H1 (cell line): ENCODE data around the gene PRMT3. TPM values are rescaled to one million over a fixed set of nuclear protein-coding genes. Genes with fewer than 3 reads are reported as not detected.

Experiments used
- CTCF ChIA-PET: fragments of 300-600 bp; sonication (Branson Sonifier 250); formaldehyde crosslinking; loops from one replicate; lab custom pipeline; 2021; ENCODE audit not compliant: partially characterized antibody; lab: Charles Lee
- POLR2A ChIA-PET: fragments of 300-600 bp; sonication (Branson Sonifier 250); formaldehyde crosslinking; loops from one replicate; lab custom pipeline; 2021; ENCODE audit warnings: inconsistent platforms; ENCODE audit not compliant: partially characterized antibody; lab: Charles Lee
- DNase-seq, 2 experiments: peaks; one replicate each; pipeline versions ENCODE4 v3.0.0 to v3.0.0-alpha.2; 2010 to 2022; ENCODE audit warnings: low spot score in 2 of 2, low read depth in 1 of 2, mixed read lengths in 1 of 2
- FAIRE-seq: peaks from 2 replicates; lab custom pipeline; 2011; peaks lifted over from hg19 to GRCh38; lab: Jason Lieb, UNC
- H2AFZ ChIP-seq: 2 replicates; pipeline ENCODE4 v1.8.1; 2012; ENCODE audit warnings: low read length, inconsistent platforms
- H2AK5ac ChIP-seq: 2 replicates; pipeline ENCODE4 v1.6.1; 2013; ENCODE audit warnings: low read depth, low read length
- H2BK120ac ChIP-seq: replicated peaks from 2 replicates; pipeline ENCODE3; 2013; ENCODE audit warnings: low read depth, low read length, inconsistent platforms
- H2BK12ac ChIP-seq: 2 replicates; pipeline ENCODE4 v1.6.1; 2013; ENCODE audit warnings: low read depth, low read length
- H2BK15ac ChIP-seq: 2 replicates; pipeline ENCODE4 v1.6.1; 2013; ENCODE audit warnings: low read length
- H2BK20ac ChIP-seq: 2 replicates; pipeline ENCODE4 v1.6.1; 2013; ENCODE audit warnings: low read length
- H2BK5ac ChIP-seq: 2 replicates; pipeline ENCODE4 v1.6.1; 2013; ENCODE audit warnings: low read depth, low read length
- H3K14ac ChIP-seq: 2 replicates; pipeline ENCODE4 v1.6.1; 2013; ENCODE audit warnings: inconsistent platforms; ENCODE audit not compliant: insufficient read length
- H3K18ac ChIP-seq: 2 replicates; pipeline ENCODE4 v1.6.1; 2013; ENCODE audit warnings: low read length; ENCODE audit errors: extremely low read depth
- H3K23ac ChIP-seq: 2 replicates; pipeline ENCODE4 v1.6.1; 2013; ENCODE audit warnings: inconsistent platforms; ENCODE audit not compliant: insufficient read length
- H3K23me2 ChIP-seq: 2 replicates; pipeline ENCODE4 v1.6.1; 2013; ENCODE audit warnings: low read depth, low read length
- H3K27ac ChIP-seq: 2 replicates; pipeline ENCODE4 v1.6.1; 2011; ENCODE audit warnings: low read depth, low read length, inconsistent platforms
- H3K27me3 ChIP-seq, 4 experiments: replicated peaks in 1 of 4; 1 replicate in 1 of 4; 2 replicates in 3 of 4; pipeline versions ENCODE4 v1.6.1 to v1.8.1; 2011 to 2013; ENCODE audit warnings: low read length in 3 of 4, mild to moderate bottlenecking in 3 of 4, inconsistent platforms in 2 of 4, mixed read lengths in 2 of 4, moderate library complexity in 1 of 4; ENCODE audit not compliant: control insufficient read depth in 3 of 4, insufficient read depth in 3 of 4; ENCODE audit errors: extremely low read depth in 1 of 4
- H3K36me3 ChIP-seq, 4 experiments: 2 replicates each; pipeline versions ENCODE4 v1.6.1 to v1.8.1; 2011 to 2013; ENCODE audit warnings: mild to moderate bottlenecking in 4 of 4, low read length in 3 of 4, moderate library complexity in 2 of 4, control low read depth in 1 of 4, inconsistent platforms in 1 of 4; ENCODE audit not compliant: insufficient read depth in 4 of 4, control insufficient read depth in 2 of 4
- H3K4ac ChIP-seq: replicated peaks from 2 replicates; pipeline ENCODE3; 2013; ENCODE audit warnings: low read length, low read depth, mixed read lengths, inconsistent platforms; ENCODE audit not compliant: insufficient read length
- H3K4me1 ChIP-seq, 4 experiments: replicated peaks in 1 of 4; 1 replicate in 1 of 4; 2 replicates in 3 of 4; pipeline versions ENCODE4 v1.6.1 to v1.8.1; 2011 to 2013; ENCODE audit warnings: low read length in 3 of 4, inconsistent platforms in 2 of 4, mixed read lengths in 1 of 4; ENCODE audit not compliant: insufficient read depth in 4 of 4, control insufficient read depth in 3 of 4
- H3K4me2 ChIP-seq, 2 experiments: 2 replicates each; pipeline versions ENCODE4 v1.6.1 to v1.8.1; 2011 to 2013; ENCODE audit warnings: low read depth in 2 of 2, low read length in 2 of 2, control low read depth in 1 of 2, inconsistent platforms in 1 of 2, mild to moderate bottlenecking in 1 of 2; ENCODE audit not compliant: insufficient read depth in 1 of 2
- H3K4me3 ChIP-seq, 4 experiments: fragments of 200-600, 300-600 bp in 1 of 4; sonication (generic), shearing (Covaris generic), sonication (Bioruptor Twin) in 1 of 4; 2 replicates each; pipeline versions ENCODE4 v1.5.1 to v1.8.1; 2011 to 2016; ENCODE audit warnings: low read length in 4 of 4, low read depth in 3 of 4, control low read depth in 2 of 4, inconsistent platforms in 2 of 4, mild to moderate bottlenecking in 2 of 4, mixed read lengths in 1 of 4, moderate library complexity in 1 of 4; ENCODE audit not compliant: insufficient read depth in 2 of 4; ENCODE audit errors: extremely low read depth in 1 of 4
- H3K56ac ChIP-seq: replicated peaks from 2 replicates; pipeline ENCODE3; 2013; ENCODE audit warnings: low read depth, mild to moderate bottlenecking, mixed read lengths, low read length, inconsistent platforms; ENCODE audit not compliant: insufficient read length
- H3K79me1 ChIP-seq: 2 replicates; pipeline ENCODE4 v1.6.1; 2013; ENCODE audit warnings: low read depth, low read length, control low read depth
- H3K79me2 ChIP-seq, 2 experiments: 2 replicates each; pipeline versions ENCODE4 v1.6.1 to v1.8.1; 2012 to 2013; ENCODE audit warnings: low read length in 2 of 2, mild to moderate bottlenecking in 2 of 2, inconsistent platforms in 1 of 2; ENCODE audit not compliant: insufficient read depth in 2 of 2, control insufficient read depth in 1 of 2
- H3K9ac ChIP-seq, 4 experiments: replicated peaks in 1 of 4; 1 replicate in 1 of 4; 2 replicates in 3 of 4; pipeline versions ENCODE4 v1.6.1 to v1.8.1; 2011 to 2013; ENCODE audit warnings: low read depth in 3 of 4, low read length in 3 of 4, control low read depth in 2 of 4, mild to moderate bottlenecking in 2 of 4, moderate library complexity in 2 of 4, inconsistent platforms in 1 of 4; ENCODE audit errors: extremely low read depth in 1 of 4
- H3K9me3 ChIP-seq, 2 experiments: 2 replicates each; pipeline versions ENCODE4 v1.6.1 to v1.8.1; 2012 to 2013; ENCODE audit warnings: mild to moderate bottlenecking in 2 of 2, moderate library complexity in 2 of 2, control low read depth in 1 of 2, inconsistent platforms in 1 of 2, low read depth in 1 of 2, low read length in 1 of 2, mixed read lengths in 1 of 2; ENCODE audit not compliant: insufficient read depth in 2 of 2
- H4K20me1 ChIP-seq, 2 experiments: replicated peaks in 1 of 2; 2 replicates each; pipeline versions ENCODE3 to v1.8.1; 2011 to 2013; ENCODE audit warnings: inconsistent platforms in 2 of 2, low read length in 2 of 2, mild to moderate bottlenecking in 1 of 2; ENCODE audit not compliant: insufficient read depth in 2 of 2, control insufficient read depth in 1 of 2
- H4K5ac ChIP-seq: 2 replicates; pipeline ENCODE4 v1.6.1; 2013; ENCODE audit warnings: low read length, low read depth, mixed read lengths, inconsistent platforms; ENCODE audit not compliant: insufficient read length
- H4K8ac ChIP-seq: 2 replicates; pipeline ENCODE4 v1.8.0; 2013; ENCODE audit warnings: mild to moderate bottlenecking, moderate library complexity, low read length, inconsistent platforms; ENCODE audit not compliant: insufficient read depth; ENCODE audit errors: extremely low read depth
- H4K91ac ChIP-seq: replicated peaks from 2 replicates; pipeline ENCODE3; 2013; ENCODE audit warnings: low read length, mixed read lengths, inconsistent platforms; ENCODE audit not compliant: insufficient read length
- EZH2 ChIP-seq: fragments of 200-600 bp; sonication (generic); IDR thresholded peaks from 2 replicates; pipeline ENCODE4 v1.7.1; 2012; ENCODE audit warnings: low read depth, mild to moderate bottlenecking, moderate library complexity, low read length, inconsistent platforms; ENCODE audit not compliant: severe bottlenecking
- TAF7 ChIP-seq: optimal IDR thresholded peaks from 2 replicates; pipeline ENCODE3; 2011; ENCODE audit warnings: low read depth, mild to moderate bottlenecking, inconsistent platforms, low read length, moderate library complexity, borderline replicate concordance
- TEAD4 ChIP-seq: IDR thresholded peaks from 2 replicates; pipeline ENCODE4 v1.6.1; 2012; ENCODE audit warnings: low read depth, low read length, inconsistent platforms, mixed read lengths
- WGBS, 2 experiments: shearing (Covaris generic) in 1 of 2; methylation state at CpG; one replicate each; pipeline versions ENCODE4 v1.1.6 to v1.1.7; 2013 to 2015; ENCODE audit warnings: low lambda C conversion rate in 2 of 2, mixed read lengths in 2 of 2, inconsistent platforms in 1 of 2, low coverage in 1 of 2, missing lambda C conversion rate in 1 of 2; ENCODE audit not compliant: insufficient replicate concordance in 2 of 2, insufficient coverage in 1 of 2, insufficient read length in 1 of 2; ENCODE audit errors: extremely low coverage in 1 of 2, missing lambda C conversion rate in 1 of 2; 5-methylcytosine and 5-hydroxymethylcytosine counted together
- polyA plus RNA-seq, 7 experiments: library from polyadenylated mRNA; depleted of rRNA in 3 of 7; stranded (reverse) in 5 of 7; unstranded in 2 of 7; fragments of >200 nt in 5 of 7; fragments of 200-250 nt in 2 of 7; gene quantifications; 1 replicate in 5 of 7; 2 replicates in 1 of 7; 4 replicates in 1 of 7; pipeline versions ENCODE4 v1.2.1 to v1.2.3, GENCODE V29; 2011 to 2013; ENCODE audit warnings: missing spikeins in 2 of 7, mixed read lengths in 2 of 7
- total RNA-seq: library from RNA; stranded (reverse); fragmentation: NEBNext Ultra II Directional; extraction: Animal tissue kit (Norgen Biotek cat#: 25700); gene quantifications from 2 replicates; pipeline ENCODE4 v1.2.1, GENCODE V29; 2021

PRMT3 gene
- total and polyA plus RNA-seq, 2 of the 8 experiments (the other 6 are each of a cell fraction or from before 2014, with no cell fraction given): 11.2 to 26.5 TPM

DNA sequence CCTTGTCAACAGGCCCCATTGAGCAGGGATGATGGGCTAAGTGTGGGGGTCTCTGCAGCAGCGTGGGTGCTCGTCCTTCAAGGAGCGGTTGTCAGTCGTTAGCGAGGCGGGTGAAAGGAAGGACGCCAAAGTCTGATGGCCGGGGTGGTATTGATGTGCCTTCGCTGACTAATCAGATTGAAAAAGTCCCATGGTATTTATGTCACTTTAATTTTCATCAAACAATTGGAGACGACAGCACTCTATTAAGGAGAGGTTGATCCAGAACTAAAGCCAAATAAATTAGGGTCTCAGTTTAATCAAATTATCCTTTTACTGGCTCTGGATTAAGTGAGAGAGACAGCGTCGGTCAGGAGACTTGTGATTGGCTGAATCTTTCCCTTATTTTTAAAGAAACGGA, 14.4 kb upstream of the PRMT3 start:
- Histone ChIP-seq H2BK15ac (no peak overlapping the region), H2BK120ac (no peak overlapping the region), H3K79me1 (no peaks in the 10 kb centered on the region), H3K18ac (no peak overlapping the region), H3K9ac (no peak overlapping the region), H3K27me3 (no peaks in the 10 kb centered on the region), H3K14ac (no peak overlapping the region), H4K20me1 (no peaks in the 10 kb centered on the region), H2BK5ac (no peak overlapping the region), H3K79me2 (no peaks in the 10 kb centered on the region), H4K8ac (no peak overlapping the region), H3K27ac (no peak overlapping the region), H3K23me2 (no peaks in the 10 kb centered on the region), H4K5ac (no peak overlapping the region), H2BK20ac (no peak overlapping the region), H3K4me1 (peaks cover 0 to 5% (median 3%) of the 10 kb centered on the region in 4 experiments; a peak in 2 of 7 replicates), H3K4me3 (no peak overlapping the region), H3K23ac (no peak overlapping the region), H3K4me2 (no peak overlapping the region), H3K9me3 (no peaks in the 10 kb centered on the region), H4K91ac (no peak overlapping the region), H2BK12ac (no peak overlapping the region), H3K4ac (no peak overlapping the region), H3K56ac (no peak overlapping the region), H3K36me3 (peaks cover 0 to 3% (median 0%) of the 10 kb centered on the region in 4 experiments; a peak in 1 of 8 replicates), H2AK5ac (no peak overlapping the region), H2AFZ (no peak overlapping the region)
- no peak for TF ChIP-seq TEAD4
- no peak for TF ChIP-seq EZH2
- TF ChIP-seq TAF7: no peak
- no peak for FAIRE-seq
- ChIA-PET POLR2A (no interaction called here), CTCF (interaction anchor here (0.8 to 2.1 kb wide), 4 partner anchors 9 to 245 kb away, joined by 4 to 5 read pairs (median 4); partner anchors contain the start of gene HTATIP2)
- no peak for DNase-seq
- 92% methylated on average over 13 of the region's 13 CpGs; no CpG with 5 or more reads in 1 of the 2 experiments for WGBS, 2 experiments
